ENCODE measurements around the gene CGN. TPM values are rescaled to one million over a fixed set of nuclear protein-coding genes. Genes with fewer than 3 reads are reported as not detected.

Gene CGN
- polyA plus RNA-seq, 1 donor from 2014 or later: 4.4 TPM

- Histone ChIP-seq H3K9ac (ENCODE audit: low read length) (no peak overlapping the region), H3K79me2 (replicated peaks; ENCODE audit: insufficient read depth, low read length) (no peaks in the 10 kb centered on the region), H3K4me3 (ENCODE audit: low read length) (no peak overlapping the region), H3F3A (ENCODE audit: insufficient read depth, low read length, poor library complexity, severe bottlenecking) (no peaks in the 10 kb centered on the region), H3K27me3 (ENCODE audit: insufficient read depth, low read depth, low read length) (no peaks in the 10 kb centered on the region), H2AFZ (ENCODE audit: low read depth, low read length) (no peak overlapping the region), H3K4me2 (ENCODE audit: low read length) (no peak overlapping the region), H3K9me2 (ENCODE audit: insufficient read depth, low read length) (no peaks in the 10 kb centered on the region), H3K36me3 (ENCODE audit: insufficient read depth, low read length) (no peaks in the 10 kb centered on the region), H4K20me1 (ENCODE audit: insufficient read depth) (no peaks in the 10 kb centered on the region), H3K27ac (ENCODE audit: low read length) (no peak overlapping the region), H3K9me3 (ENCODE audit: low read length) (peaks cover 5% of the 10 kb centered on the region)
- TF ChIP-seq CTCF (IDR thresholded peaks at IDR 0.05; ENCODE audit: poor library complexity, severe bottlenecking) (no peak), POLR2AphosphoS5 (IDR thresholded peaks at IDR 0.05) (no peak), RAD21 (conservative IDR thresholded peaks at IDR 0.05) (no peak), REST (IDR thresholded peaks at IDR 0.05; ENCODE audit: borderline replicate concordance) (no peak), TAF1 (IDR thresholded peaks at IDR 0.05; ENCODE audit: low read depth) (no peak), SMC3 (conservative IDR thresholded peaks at IDR 0.05; ENCODE audit: poor library complexity) (no peak), MXI1 (conservative IDR thresholded peaks at IDR 0.05; ENCODE audit: poor library complexity, severe bottlenecking) (no peak), EZH2 (IDR thresholded peaks at IDR 0.05; ENCODE audit: borderline replicate concordance, insufficient read depth, low read length, poor library complexity, severe bottlenecking) (no peak), EP300 (conservative IDR thresholded peaks at IDR 0.05; ENCODE audit: poor library complexity, severe bottlenecking) (no peak)
Observed at GRCh38 chr1:151485685-151486255, 25.4 kb upstream of the CGN start.

GRCh38 chr1:151486557-151486956 lies 24.6 kb upstream of the CGN start:
- no peak overlapping the region for H2AFZ ChIP-seq (ENCODE audit: low read depth, low read length)
- no peaks in the 10 kb centered on the region for H4K20me1 ChIP-seq (ENCODE audit: insufficient read depth)

More at GRCh38 chr1:151486557-151486956, 24.6 kb upstream of the CGN start:
- H3K9ac ChIP-seq (ENCODE audit: low read length): no peak overlapping the region
- H3K79me2 ChIP-seq (replicated peaks; ENCODE audit: insufficient read depth, low read length): no peaks in the 10 kb centered on the region
- no peak overlapping the region for H3K27ac ChIP-seq (ENCODE audit: low read length)
- no peak for TF ChIP-seq REST (IDR thresholded peaks at IDR 0.05; ENCODE audit: borderline replicate concordance)
- no peak overlapping the region for H3K4me2 ChIP-seq (ENCODE audit: low read length)
- H3K4me3 ChIP-seq (ENCODE audit: low read length): no peak overlapping the region
- peaks cover 5% of the 10 kb centered on the region for H3K9me3 ChIP-seq (ENCODE audit: low read length)
- H3F3A ChIP-seq (ENCODE audit: insufficient read depth, low read length, poor library complexity, severe bottlenecking): no peaks in the 10 kb centered on the region
- H3K27me3 ChIP-seq (ENCODE audit: insufficient read depth, low read depth, low read length): no peaks in the 10 kb centered on the region
- no peaks in the 10 kb centered on the region for H3K36me3 ChIP-seq (ENCODE audit: insufficient read depth, low read length)
- no peaks in the 10 kb centered on the region for H3K9me2 ChIP-seq (ENCODE audit: insufficient read depth, low read length)

Measured in neural cell (in vitro differentiated cells).